A673 (cell line): ENCODE measurements around the gene HMGB2. TPM values are rescaled to one million over a fixed set of nuclear protein-coding genes. Genes with fewer than 3 reads are reported as not detected.

Experiments used
- BruUV-seq: library from RNA; stranded (reverse); fragments of 400-500 nt; replicated peaks from 2 replicates; lab custom pipeline; 2021; lab: Mats Ljungman, UMichigan
- CTCF ChIA-PET: fragments of 300-600 bp; sonication (Branson Sonifier 250); formaldehyde crosslinking; loops from one replicate; lab custom pipeline; 2022; ENCODE audit warnings: antibody characterized with exemption; lab: Charles Lee
- POLR2A ChIA-PET: fragments of 300-600 bp; sonication (Branson Sonifier 250); formaldehyde crosslinking; loops from one replicate; lab custom pipeline; 2022; ENCODE audit warnings: antibody characterized with exemption; ENCODE audit not compliant: low non-redundant PET; lab: Charles Lee
- DNase-seq: peaks from one replicate; pipeline ENCODE4 v3.0.0-alpha.2; 2015; ENCODE audit warnings: low spot score
- H3K27ac ChIP-seq: fragments of 200-600 bp; sonication (generic); 2 replicates; pipeline ENCODE4 v1.5.1; 2016; ENCODE audit warnings: mixed run types, low read depth, mild to moderate bottlenecking, mixed read lengths, antibody characterized with exemption, low read length; ENCODE audit not compliant: poor library complexity, severe bottlenecking
- H3K27me3 ChIP-seq: fragments of 200-600 bp; sonication (generic); replicated peaks from 2 replicates; pipeline ENCODE4 v1.6.1; 2017; ENCODE audit warnings: mixed run types, low read depth, mild to moderate bottlenecking, mixed read lengths, antibody characterized with exemption, low read length; ENCODE audit not compliant: insufficient read depth, poor library complexity
- H3K36me3 ChIP-seq: fragments of 200-600 bp; sonication (generic); 2 replicates; pipeline ENCODE4 v1.6.1; 2016; ENCODE audit warnings: mixed run types, mild to moderate bottlenecking, mixed read lengths, antibody characterized with exemption, low read length; ENCODE audit not compliant: insufficient read depth, poor library complexity, severe bottlenecking
- H3K4me1 ChIP-seq: fragments of 200-600 bp; sonication (generic); 2 replicates; pipeline ENCODE4 v1.6.1; 2017; ENCODE audit warnings: mixed run types, mild to moderate bottlenecking, mixed read lengths, antibody characterized with exemption, low read length; ENCODE audit not compliant: insufficient read depth, poor library complexity, severe bottlenecking
- H3K4me3 ChIP-seq: fragments of 200-600 bp; sonication (generic); 2 replicates; pipeline ENCODE4 v1.5.1; 2016; ENCODE audit warnings: low read depth, mixed run types, mild to moderate bottlenecking, mixed read lengths, low read length; ENCODE audit not compliant: poor library complexity, severe bottlenecking
- H3K9me3 ChIP-seq: fragments of 200-600 bp; sonication (generic); 2 replicates; pipeline ENCODE4 v1.6.1; 2016; ENCODE audit warnings: mixed run types, low read depth, mild to moderate bottlenecking, mixed read lengths, antibody characterized with exemption, low read length; ENCODE audit not compliant: poor library complexity, severe bottlenecking
- EZH2 ChIP-seq: fragments of 200-600 bp; sonication (generic); IDR thresholded peaks from 2 replicates; pipeline ENCODE4 v1.6.1; 2017; ENCODE audit warnings: borderline replicate concordance, low read depth, mild to moderate bottlenecking, mixed read lengths, antibody characterized with exemption, low read length; ENCODE audit not compliant: poor library complexity, severe bottlenecking
- intact Hi-C: fragments of 100-400 bp; cut with micrococcal nuclease; formaldehyde crosslinking; loops from one replicate; pipeline ENCODE4 v1.10.0; 2022; ENCODE audit not compliant: unreplicated experiment
- total RNA-seq: library from RNA; stranded (reverse); gene quantifications from 2 replicates; pipeline ENCODE4 v1.2.3, GENCODE V29; 2021
- TF ChIP-seq, protein P1 (sequence below): fragments of 300-800, 200-600 bp; sonication (generic); conservative IDR thresholded peaks from 2 replicates; pipeline ENCODE4 v1.5.1; 2017; ENCODE audit warnings: low read depth, mild to moderate bottlenecking, antibody characterized with exemption, low read length, moderate library complexity, mixed read lengths

The HMGB2 gene
- total RNA-seq, 1 experiment from 2014 or later, result 392 TPM

DNA sequence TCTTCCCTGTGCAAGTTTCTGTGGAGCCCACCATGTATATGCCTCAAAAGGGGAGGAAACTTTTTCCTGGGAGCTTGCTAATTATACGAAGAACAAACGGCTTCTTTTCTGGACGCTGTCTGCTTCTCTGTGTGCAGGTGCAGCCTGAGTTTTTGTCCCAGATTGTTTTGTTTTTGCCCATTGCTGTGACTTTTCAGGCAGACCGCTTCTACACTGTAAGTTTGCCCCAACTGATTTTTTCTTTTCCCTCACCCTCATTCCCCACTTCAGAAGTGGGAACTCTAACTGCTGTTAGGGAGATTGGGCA is 51.9 kb downstream of the HMGB2 start:
- Histone ChIP-seq H3K36me3 (peaks cover 6% of the 10 kb centered on the region), H3K4me3 (no peak overlapping the region), H3K9me3 (peaks cover 36% of the 10 kb centered on the region), H3K4me1 (no peaks in the 10 kb centered on the region), H3K27ac (no peak overlapping the region), H3K27me3 (no peaks in the 10 kb centered on the region)
- TF ChIP-seq EZH2, result no peak
- TF ChIP-seq, protein P1, sequence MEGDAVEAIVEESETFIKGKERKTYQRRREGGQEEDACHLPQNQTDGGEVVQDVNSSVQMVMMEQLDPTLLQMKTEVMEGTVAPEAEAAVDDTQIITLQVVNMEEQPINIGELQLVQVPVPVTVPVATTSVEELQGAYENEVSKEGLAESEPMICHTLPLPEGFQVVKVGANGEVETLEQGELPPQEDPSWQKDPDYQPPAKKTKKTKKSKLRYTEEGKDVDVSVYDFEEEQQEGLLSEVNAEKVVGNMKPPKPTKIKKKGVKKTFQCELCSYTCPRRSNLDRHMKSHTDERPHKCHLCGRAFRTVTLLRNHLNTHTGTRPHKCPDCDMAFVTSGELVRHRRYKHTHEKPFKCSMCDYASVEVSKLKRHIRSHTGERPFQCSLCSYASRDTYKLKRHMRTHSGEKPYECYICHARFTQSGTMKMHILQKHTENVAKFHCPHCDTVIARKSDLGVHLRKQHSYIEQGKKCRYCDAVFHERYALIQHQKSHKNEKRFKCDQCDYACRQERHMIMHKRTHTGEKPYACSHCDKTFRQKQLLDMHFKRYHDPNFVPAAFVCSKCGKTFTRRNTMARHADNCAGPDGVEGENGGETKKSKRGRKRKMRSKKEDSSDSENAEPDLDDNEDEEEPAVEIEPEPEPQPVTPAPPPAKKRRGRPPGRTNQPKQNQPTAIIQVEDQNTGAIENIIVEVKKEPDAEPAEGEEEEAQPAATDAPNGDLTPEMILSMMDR, result no peak
- no TSS peak for BruUV-seq
- POLR2A ChIA-PET, result no interaction called here
- intact Hi-C loops, result loop anchor here (10.0 kb wide), 1 partner anchor 133 kb away; no protein-coding TSS in a partner anchor
- DNase-seq, result no peak
- CTCF ChIA-PET, result no interaction called here

DNA sequence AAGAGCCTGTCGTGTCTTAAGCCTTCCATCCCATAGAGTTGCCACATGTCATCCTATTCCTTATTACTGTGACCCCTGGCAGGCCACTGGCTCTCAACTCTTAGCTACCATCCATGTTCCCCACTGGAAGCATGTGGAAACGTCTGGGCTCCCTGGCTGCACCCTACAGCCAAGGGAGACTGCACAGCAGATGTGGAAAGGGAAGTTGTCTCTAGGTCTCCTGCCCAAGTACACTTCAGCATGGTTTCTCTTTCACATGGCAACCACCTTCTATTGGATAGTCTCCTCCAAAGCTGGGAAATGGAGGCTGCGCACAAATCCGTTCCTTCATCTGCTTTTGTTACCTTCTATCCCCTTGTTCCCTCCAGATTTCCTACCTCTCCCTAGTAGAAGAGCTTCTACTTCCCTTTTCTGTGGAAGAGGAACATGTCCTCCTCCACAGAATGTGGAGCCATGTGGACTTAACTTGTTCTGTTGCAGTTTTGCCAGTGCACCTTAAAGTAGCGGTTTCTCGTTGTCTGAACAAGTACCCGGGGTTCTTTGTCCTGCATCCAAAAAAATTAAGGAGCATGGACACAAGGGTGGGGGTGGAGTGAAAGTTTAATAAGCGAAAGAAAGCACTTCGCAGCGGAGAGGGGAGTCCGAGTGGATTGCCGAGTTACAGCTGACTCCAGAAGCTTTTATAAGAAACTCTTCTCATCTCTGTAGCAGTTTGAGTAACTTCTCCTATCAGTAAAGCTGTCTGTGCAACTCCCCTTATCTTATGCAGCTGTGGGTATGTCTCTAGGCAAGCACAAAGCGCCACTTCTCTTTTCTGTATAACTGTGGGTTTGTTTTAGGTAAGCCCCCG is 52.5 kb downstream of the HMGB2 start:
- no TSS peak for BruUV-seq
- no peak overlapping the region for H3K27ac ChIP-seq
- POLR2A ChIA-PET, result no interaction called here
- intact Hi-C loops, result loop anchor here (10.0 kb wide), 1 partner anchor 133 kb away; no protein-coding TSS in a partner anchor
- DNase-seq, result no peak
- CTCF ChIA-PET, result no interaction called here
- H3K9me3 ChIP-seq, result peaks cover 30% of the 10 kb centered on the region
- no peak overlapping the region for H3K4me3 ChIP-seq
- TF ChIP-seq, protein P1, result no peak
- TF ChIP-seq EZH2, result no peak
- no peaks in the 10 kb centered on the region for H3K4me1 ChIP-seq
- no peaks in the 10 kb centered on the region for H3K27me3 ChIP-seq
- peaks cover 6% of the 10 kb centered on the region for H3K36me3 ChIP-seq

Other genes with a start within 250 kb of the HMGB2 start
- gene GALNT7, start 165.5 kb downstream of the HMGB2 start, total RNA-seq, result 89.7 and 90.7 TPM in 2 replicates
- gene SAP30, start 36.6 kb upstream of the HMGB2 start, total RNA-seq, result 56.5 and 64.3 TPM in 2 replicates
- gene SCRG1, start 64.8 kb upstream of the HMGB2 start, total RNA-seq, result 0.09 TPM in 1 of 2 replicates, not detected in the other
- gene HAND2, start 195.9 kb upstream of the HMGB2 start, total RNA-seq, result 22.7 and 24.0 TPM in 2 replicates